GM23338 (cell line): ENCODE measurements around the gene TMEM187.

ENCODE experiments used
- CREB1 ChIP-seq: fragments of 250-450 bp; sonication (Bioruptor Pico); IDR thresholded peaks from 2 replicates; pipeline ENCODE4 v1.5.0; 2020; ENCODE audit warnings: low read depth, mild to moderate bottlenecking, moderate library complexity
- CTCF ChIP-seq, 2 experiments: fragments of 200-600 bp in 1 of 2; sonication (generic) in 1 of 2; conservative IDR thresholded peaks; 2 replicates each; pipeline versions ENCODE4 v1.5.1 to v1.6.1; 2016 to 2017; ENCODE audit warnings: antibody characterized with exemption in 2 of 2, low read depth in 2 of 2, mild to moderate bottlenecking in 2 of 2, moderate library complexity in 1 of 2
- EZH2 ChIP-seq: fragments of 200-600 bp; sonication (generic); IDR thresholded peaks from one replicate; pipeline ENCODE4 v1.8.0; 2017; ENCODE audit warnings: antibody characterized with exemption, mild to moderate bottlenecking, low read depth; ENCODE audit not compliant: unreplicated experiment
- EZH2phosphoT487 ChIP-seq: fragments of 200-600 bp; sonication (generic); IDR thresholded peaks from one replicate; pipeline ENCODE4 v1.8.1; 2018; ENCODE audit warnings: antibody characterized with exemption; ENCODE audit not compliant: unreplicated experiment
- JUNB ChIP-seq: IDR thresholded peaks from one replicate; pipeline ENCODE4 v1.6.1; 2016; ENCODE audit warnings: antibody characterized with exemption; ENCODE audit not compliant: unreplicated experiment
- NANOG ChIP-seq: IDR thresholded peaks from 2 replicates; pipeline ENCODE4 v1.6.1; 2016; ENCODE audit warnings: antibody characterized with exemption, borderline replicate concordance
- POLR2AphosphoS5 ChIP-seq: IDR thresholded peaks from 2 replicates; pipeline ENCODE4 v1.6.1; 2016; ENCODE audit warnings: antibody characterized with exemption, low read depth
- REST ChIP-seq: IDR thresholded peaks from one replicate; pipeline ENCODE4 v1.6.1; 2018; ENCODE audit warnings: antibody characterized with exemption; ENCODE audit not compliant: unreplicated experiment
- STAT1 ChIP-seq: IDR thresholded peaks from one replicate; pipeline ENCODE4 v1.6.1; 2016; ENCODE audit warnings: antibody characterized with exemption; ENCODE audit not compliant: unreplicated experiment
- ZNF114 ChIP-seq: fragments of 250-450 bp; sonication (Bioruptor Pico); IDR thresholded peaks from 2 replicates; pipeline ENCODE4 v1.5.0; 2020; ENCODE audit warnings: mild to moderate bottlenecking, moderate library complexity

- no peak for TF ChIP-seq CTCF (conservative IDR thresholded peaks at IDR 0.05; ENCODE audit: low read depth in 2 of 2)
- TF ChIP-seq EZH2 = no peak
- TF ChIP-seq POLR2AphosphoS5 = no peak
- TF ChIP-seq REST = no peak
- TF ChIP-seq ZNF114 (CRISPR knock-in tag) = no peak
- TF ChIP-seq EZH2phosphoT487 = no peak
- TF ChIP-seq JUNB = no peak
- 0 out of 2 replicates have a peak, but pooled peaks have one; percentile 3 for TF ChIP-seq CREB1 (CRISPR knock-in tag)
- TF ChIP-seq NANOG = no peak
- TF ChIP-seq STAT1 = no peak
These were observed 28.3 kb upstream of the TMEM187 start, which contains the start of gene RENBP for GRCh38 chrX:153944140-153944799.
